SKM-1 treated with dmso at 0.1 percent for 144 hours (cell line): ENCODE measurements around the gene KCP.

Source experiments
- DNase-seq: peaks from one replicate; lab custom pipeline; 2025; ENCODE audit not compliant: unreplicated experiment; lab: John Stamatoyannopoulos, UW

Gene KCP

DNA sequence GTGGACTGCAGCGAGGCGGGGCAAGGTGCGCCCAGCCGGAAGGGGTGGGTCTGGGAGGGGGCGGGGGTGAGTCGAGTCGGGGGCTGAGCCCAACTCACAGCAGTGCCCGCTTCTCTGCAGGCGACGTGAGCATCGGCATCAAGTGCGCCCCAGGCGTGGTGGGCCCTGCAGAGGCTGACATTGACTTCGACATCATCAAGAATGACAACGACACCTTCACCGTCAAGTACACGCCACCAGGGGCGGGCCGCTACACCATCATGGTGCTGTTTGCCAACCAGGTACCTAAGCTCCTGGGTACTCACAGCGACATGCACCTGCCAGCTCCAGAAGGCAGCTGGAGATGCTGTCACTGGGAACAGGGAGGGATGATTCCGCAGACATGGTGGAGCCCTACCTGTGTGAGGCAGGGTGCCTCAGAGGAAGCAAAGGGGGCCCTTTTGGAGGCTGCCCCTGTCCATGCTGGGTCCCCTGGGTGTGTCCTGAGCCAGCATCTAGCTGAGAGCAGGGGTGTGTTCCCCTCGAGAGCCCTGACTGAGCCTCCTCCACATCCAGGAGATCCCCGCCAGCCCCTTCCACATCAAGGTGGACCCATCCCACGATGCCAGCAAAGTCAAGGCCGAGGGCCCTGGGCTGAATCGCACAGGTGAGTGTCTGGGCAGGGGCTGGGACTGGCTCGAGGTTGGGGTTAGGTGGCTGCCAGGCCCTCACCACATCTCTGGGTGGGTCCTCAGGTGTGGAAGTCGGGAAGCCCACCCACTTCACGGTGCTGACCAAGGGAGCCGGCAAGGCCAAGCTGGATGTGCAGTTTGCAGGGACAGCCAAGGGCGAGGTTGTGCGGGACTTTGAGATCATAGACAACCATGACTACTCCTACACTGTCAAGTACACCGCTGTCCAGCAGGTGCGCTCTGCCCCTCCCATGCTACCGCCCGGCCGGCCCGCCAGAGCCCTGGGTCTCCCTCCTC is 67.6 kb downstream of the KCP start:
- DNase-seq, result no peak

DNA sequence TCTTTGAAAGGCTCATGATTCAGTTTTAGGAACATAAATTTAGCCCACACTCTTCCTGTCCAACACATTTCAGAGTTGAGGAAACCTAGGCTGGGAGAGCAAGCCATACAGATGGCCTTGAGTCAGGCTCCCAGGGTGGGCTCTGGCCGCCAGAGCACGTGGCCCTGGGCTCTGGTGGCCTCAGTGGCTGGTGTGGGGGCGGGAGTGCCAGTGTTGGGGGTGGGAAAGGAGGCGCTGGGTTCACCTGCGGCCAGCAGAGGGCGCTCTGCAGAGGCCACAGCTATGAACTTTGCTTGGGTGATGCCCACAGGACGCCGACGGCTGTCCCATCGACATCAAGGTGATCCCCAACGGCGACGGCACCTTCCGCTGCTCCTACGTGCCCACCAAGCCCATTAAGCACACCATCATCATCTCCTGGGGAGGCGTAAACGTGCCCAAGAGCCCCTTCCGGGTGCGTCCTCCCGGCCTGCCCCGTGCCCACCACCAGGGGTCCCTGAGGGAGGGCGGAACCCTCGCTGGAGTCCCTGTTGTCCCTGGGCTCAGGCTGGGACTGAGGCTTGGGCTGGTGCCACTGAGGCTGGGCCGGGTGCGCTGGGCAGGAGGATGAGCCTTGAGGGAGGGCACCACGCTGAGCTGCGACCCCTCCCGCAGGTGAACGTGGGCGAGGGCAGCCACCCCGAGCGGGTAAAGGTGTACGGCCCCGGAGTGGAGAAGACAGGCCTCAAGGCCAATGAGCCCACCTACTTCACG is 68.4 kb downstream of the KCP start:
- DNase-seq, result peak; percentile 38

DNA sequence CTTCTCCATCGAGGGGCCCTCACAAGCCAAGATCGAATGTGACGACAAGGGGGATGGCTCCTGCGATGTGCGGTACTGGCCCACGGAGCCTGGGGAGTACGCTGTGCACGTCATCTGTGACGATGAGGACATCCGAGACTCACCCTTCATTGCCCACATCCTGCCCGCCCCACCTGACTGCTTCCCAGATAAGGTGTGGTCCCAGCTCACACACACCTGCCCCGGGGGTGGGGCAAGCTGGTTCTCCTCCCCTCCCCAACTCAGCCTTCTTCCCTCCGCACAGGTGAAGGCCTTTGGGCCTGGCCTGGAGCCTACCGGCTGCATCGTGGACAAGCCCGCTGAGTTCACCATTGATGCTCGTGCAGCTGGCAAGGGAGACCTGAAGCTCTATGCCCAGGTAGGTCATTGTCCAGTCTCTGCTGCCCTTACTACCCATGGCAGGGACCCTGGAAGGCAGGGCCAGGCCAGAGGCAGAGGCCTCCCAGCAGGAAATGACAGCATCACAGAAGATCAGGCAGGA is 69.3 kb downstream of the KCP start:
- DNase-seq, result no peak

DNA sequence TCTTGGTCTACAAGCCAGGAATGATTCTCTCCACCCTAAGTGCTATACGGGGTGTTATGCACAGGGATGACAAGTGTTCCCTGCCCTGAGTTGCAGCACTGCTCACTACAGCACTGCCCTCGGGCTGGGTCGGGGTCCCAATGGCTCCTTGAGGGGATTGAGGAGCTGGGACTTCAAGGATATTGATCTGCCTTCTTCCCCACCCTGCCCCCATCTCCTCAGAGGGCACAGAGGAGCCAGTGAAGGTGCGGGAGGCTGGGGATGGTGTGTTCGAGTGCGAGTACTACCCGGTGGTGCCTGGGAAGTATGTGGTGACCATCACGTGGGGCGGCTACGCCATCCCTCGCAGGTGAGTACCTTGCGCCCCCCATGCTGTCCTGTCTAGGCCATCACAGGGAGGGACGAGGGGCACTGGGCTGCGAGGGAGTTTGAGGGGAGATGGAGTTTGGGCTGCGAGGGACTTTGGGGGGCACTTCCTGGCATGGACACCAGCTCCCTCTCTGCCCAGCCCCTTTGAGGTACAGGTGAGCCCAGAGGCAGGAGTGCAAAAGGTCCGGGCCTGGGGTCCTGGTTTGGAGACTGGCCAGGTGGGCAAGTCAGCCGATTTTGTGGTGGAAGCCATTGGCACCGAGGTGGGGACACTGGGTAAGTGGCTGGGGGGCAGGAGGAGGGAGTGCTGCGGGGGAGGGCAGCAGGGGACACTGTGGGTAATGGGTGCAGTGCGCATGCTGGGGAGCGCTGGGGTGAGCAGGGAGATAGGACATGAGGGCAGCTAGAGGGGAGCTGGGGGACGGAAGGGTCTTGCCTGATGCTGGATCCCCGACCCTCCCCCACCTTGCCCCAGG is 70.0 kb downstream of the KCP start:
- DNase-seq, result no peak

DNA sequence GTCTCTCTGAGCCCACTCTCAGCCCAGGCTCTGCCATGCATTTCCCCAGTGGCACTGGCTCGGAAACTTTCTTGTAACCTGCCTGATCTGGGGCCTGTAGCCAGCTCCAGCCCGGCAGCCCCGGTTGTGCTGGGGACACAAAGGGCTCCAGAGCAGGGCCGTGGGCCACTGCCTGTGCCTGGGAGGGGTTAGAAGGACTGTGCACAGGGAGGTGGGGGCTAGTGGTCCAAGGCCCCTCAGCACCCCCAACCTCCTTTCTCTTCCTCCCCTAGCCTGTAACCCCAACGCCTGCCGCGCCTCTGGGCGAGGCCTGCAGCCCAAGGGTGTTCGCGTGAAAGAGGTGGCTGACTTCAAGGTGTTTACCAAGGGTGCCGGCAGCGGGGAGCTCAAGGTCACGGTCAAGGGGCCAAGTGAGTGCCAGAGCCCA is 70.7 kb downstream of the KCP start:
- DNase-seq, result no peak

DNA sequence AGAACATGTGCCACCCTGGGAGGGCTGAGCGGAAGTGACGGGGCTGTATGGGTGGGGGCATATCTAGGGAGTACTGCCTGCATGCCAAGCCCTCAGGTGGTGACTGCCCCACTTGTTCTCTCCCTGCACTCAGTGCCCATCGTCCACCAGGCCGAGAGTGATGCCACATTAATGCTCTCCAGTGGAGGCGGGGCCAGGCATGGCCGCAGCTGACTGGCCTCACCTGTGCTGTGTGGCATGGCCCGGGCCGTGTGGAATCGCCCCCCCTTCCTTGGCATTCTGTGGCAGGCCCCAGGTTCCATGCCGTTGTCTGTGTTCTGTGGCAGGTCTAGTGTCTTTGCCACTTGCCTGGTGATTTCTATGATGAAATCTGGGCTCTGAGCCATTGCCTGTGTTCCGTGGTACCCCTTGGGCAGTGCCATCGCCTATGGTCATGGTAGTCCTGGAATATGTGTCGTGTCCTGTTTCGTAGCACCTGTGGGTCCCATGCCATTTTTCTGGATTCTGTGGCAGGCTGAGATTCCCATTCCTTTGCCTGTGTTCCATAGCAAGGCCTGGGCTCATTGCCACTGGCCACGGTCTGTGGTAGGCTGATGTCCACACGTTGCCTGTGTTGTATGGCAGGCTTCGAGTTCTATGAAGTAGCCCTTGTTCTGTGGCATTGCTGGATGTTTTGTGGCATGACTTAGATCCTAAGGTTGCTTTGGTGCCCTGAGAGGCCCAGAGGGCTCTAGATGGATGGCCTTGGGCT is 71.4 kb downstream of the KCP start:
- no peak for DNase-seq

DNA sequence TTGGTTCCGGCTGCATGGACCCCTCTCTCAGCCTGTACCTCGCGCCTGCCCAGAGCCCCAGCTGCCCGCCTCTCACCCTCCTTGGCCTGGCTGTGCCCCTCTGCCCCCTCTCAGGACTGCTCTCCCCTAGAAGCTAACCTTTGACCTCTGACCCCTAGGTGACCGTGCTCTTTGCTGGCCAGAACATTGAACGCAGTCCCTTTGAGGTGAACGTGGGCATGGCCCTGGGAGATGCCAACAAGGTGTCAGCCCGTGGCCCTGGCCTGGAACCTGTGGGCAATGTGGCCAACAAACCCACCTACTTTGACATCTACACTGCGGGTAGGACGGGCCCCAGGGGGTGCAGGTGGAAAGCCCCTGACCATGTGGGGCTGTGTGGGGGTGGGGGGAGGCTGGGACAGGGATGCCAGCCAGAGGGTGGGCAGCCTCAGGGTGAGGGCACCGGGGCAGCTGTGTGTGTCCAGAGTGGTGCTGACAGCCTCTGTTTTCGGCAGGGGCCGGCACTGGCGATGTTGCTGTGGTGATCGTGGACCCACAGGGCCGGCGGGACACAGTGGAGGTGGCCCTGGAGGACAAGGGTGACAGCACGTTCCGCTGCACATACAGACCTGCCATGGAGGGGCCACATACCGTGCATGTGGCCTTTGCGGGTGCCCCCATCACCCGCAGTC is 72.3 kb downstream of the KCP start:
- no peak for DNase-seq

DNA sequence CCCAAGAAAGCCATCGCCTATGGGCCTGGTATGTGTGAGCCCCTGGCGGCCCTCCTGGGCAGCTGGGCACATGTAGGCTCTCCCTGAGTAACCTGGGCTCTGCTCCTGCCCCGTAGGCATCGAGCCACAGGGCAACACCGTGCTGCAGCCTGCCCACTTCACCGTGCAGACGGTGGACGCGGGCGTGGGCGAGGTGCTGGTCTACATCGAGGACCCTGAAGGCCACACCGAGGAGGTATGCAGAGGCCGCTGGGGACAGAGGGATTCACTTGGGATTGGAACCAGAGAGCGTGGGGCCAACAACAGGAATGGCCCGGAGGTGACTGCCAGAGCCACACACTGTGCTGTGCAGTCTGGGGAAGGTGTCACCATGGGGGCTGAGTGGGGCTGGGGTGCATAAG is 73.0 kb downstream of the KCP start:
- no peak for DNase-seq

DNA sequence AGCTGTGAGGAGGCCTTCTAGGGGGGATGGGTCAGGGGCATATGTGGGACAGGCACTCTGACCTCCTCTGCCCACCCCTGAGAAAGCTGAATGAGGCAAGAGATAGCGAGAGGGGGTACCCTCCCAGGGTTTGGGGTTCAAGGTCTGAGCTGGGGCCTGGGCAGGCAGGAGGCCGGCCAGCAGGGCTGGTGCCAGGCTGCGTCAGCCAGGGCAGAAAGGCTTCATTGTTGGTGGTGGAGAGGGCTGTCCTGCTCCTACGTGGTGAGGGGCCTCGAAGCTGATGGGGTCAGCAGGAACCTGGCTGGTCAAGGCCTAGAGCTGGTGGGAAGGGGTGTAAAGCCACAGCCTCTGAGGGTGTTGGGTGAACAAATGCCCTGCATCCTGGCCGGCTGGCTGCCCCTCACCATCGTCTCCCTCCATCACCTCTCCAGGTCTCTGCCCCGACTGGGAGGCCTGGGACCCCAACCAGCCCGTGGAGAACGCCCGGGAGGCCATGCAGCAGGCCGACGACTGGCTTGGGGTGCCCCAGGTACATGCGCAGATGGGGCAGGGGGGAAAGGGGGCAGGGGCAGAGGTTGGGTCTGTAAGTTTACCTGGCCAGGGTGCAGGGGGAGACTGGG is 73.7 kb downstream of the KCP start:
- DNase-seq, result no peak

DNA sequence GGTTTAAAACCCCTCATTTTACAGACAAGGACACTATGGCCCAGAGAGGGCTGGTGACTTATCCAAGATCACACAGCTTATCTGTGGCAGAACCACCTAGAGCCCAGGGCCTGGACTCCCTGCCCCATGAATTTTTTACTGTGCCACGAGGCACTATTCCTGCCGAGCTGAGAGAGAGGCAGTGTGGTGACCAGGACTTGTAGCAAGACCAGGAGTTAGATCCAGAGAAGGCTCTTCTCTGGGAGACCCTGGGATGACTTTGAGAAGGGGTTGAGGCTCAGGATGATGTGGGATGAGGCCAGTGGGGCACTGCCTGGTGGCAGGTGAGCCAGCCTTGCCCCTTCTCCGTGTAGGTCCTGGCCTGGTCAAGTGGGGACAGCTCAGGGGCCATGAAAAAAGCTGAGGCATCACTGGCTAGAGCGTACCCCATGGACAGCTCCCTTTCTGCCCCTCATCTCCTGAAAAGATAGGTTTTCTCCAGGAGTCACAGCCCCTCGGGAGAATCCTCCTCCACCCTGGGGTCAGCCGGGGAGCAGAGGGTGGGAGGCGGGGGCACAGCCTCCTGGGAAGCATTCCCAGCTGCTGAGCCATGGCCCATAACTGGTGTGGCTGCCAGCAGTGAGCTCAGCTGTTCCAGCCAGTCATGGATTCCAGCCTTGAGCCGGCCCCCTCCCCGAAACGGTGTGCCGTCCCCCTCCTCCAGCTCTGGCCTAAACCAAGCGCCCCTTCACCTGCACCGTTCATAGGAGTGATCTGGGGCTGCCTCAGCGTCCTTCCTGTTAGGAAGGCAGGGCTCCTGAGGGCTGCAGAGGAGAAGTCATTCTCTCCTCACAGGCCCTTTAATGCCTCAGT is 74.5 kb downstream of the KCP start:
- DNase-seq, result no peak

DNA sequence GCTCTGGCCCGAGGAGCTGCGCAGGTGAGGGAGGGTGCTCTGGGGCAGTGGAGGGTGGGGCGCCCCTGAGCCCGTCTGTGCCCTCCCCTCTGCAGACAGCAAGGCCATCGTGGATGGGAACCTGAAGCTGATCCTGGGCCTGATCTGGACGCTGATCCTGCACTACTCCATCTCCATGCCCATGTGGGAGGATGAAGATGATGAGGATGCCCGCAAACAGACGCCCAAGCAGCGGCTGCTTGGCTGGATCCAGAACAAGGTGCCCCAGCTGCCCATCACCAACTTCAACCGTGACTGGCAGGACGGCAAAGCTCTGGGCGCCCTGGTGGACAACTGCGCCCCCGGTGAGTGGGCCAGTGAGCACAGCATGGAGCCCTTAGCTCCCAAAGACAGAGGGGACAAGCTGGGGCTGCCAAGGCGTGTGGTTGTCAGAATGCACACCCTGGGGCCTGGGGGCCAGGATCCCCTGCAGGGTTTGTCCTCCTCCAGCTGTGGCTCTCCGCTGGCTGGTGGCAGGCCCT is 75.2 kb downstream of the KCP start:
- no peak for DNase-seq

DNA sequence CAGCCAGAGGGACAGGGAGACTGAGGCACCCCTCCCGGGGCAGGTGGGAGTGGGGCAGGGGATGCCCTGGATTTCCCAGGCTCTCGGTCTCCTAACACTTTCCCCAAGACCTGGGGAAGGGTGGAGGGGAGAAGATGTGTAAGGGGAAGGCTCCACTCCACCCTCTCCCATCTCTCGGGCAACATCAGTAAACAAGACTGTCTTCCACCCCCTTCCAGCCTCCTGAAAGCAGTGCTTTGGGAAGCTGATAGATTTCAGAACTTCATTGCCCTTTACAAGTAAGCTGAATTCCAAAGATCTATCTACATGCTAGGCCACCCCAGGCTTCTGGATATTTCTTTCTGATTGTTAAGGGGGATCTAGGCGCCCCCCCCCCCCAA is 76.6 kb downstream of the KCP start:
- DNase-seq, result no peak

DNA sequence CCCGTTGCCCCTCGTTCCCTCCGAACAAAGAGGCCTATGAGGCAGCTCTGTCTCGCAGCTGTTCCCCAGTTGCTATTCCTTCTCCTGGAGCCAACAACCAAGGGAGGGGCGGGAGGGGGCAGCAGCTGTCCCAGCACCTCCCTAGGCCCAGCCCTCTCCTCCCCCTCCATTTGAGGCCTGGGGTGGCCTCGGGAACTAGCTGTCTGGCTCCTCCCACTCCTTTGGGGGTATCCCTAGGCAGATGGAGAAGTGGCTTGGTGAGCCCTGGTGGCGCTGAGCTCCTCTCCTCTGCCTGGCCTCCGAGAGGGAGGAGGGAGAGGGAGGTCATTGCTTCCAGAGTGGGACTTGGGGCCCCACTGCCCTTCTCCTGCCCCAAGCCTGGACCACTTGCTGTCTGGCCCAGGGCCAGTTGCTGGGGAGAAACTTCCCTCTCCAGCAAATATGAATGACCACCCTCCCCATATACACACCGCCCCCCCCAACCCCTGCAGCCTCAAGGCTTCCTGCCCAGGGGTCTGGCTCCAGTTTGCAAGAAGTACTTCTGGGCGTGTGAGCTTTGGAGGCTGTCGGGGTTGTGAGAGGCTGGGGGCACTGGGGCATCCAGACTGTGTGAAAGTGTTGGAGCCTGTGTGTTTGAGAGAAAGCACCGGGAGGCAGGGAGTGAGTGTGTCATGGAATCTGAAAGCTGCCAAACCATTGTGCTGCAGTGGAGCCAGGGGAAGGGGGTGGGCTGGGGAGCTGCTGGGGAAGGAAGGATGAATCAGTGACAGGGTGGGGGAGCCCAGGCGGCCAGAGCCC is 77.2 kb downstream of the KCP start:
- DNase-seq, result peak; percentile 12

DNA sequence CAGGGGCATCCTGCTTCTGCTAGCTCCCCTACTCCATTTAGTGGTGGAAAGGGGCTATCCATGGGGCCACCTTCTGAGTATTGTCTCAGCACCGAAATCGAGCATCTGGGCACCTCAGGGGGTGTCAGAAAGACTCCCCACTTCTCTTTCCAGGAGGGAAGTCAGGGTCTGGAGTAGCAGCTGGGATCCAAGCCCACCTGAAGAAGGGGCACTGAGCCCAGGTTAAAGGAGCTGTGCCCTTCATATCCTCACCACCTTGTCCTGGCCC is 77.7 kb downstream of the KCP start:
- DNase-seq, result no peak

DNA sequence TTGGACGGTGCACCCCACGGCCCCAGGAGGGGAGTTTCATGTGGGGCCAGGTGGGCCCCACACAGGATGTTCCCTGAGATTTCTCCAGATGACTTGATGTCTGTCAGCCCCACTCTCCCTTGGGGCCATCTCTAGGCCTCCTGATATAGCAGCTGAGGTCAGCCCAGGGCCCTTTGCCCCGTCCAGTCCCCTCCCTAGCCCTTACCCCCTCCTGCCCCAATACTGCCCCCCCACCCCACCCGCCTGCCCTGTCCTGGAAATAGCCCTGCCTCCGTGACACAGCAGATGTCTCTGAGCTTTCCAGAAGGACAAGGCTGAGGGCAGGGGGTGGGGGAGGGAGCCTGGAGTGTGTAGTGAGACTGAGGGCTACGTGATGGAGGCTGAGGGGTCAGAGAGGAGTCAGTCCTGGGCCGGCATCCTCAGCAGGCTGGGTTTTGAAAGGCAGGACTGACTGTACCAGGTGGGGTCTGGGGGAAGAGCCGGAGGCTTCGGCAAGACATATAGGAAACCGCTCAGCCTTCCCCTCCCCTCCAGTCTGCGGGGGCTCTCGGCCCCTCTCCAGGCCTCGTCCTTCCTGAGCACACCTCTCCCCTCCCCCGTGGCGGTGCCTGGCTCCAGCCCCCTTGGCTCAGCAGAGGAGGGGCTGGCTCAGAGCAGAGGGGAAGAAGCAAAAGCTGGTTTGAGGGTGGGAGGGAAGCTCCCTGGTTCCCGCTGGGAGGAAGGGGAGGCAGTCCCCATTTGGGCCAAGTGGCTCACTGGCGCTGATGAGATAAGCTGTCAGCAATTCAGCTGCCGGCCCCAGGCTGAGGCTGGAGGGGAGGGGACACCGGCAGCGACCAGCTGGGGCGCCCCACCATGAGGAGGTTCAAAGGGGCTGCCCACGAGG is 78.3 kb downstream of the KCP start:
- DNase-seq, result no peak

DNA sequence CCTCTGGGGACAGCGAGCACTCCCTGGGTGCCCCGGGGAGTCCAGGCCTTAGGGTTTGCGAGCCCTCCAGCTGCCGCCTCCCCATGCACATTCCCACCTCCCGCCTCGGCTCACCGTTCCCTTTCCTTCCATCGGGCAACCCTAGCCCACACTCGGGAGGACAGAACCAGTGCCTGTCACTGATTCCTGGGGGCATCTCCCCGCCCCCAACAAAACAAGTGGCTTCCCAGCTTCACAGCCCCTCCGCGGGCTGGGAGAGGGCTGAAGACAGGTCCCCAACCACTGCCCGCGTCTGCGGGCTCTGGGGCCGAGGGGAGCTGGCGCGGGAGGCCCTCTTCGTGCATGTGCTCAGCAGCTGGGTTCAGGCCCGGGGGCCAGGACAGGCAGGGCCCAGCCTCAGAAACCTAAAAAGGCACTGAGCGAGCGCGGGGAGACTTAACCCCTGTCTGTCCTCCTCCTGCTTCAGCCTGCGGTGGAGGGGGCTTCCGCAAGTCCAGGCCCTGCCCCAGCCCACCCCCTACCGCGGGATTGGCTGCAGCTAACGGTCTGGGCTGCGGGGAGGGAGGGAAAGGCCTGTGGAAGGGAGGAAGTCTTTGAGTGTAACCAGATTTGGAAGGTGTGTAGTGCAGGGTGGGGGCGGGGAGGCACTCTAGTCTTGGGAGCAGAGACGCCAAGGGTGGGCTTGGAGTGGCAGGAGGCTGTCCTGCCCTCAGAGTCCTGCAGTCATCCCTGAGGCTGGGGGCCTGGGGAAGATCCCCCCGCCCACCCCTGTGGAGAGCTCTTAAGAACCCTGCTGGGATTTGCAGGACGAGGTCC is 79.1 kb downstream of the KCP start:
- no peak for DNase-seq
